GM19452 (cell line): Measurements from ENCODE around the gene RABL3.
"Not testable (repeated sequence)": the region's sequence is repeated elsewhere in the genome, so short reads cannot be mapped to it uniquely, and the experiment has no call there.

Experiments
- ATAC-seq: cut with Tn5 transposase; IDR thresholded peaks from one replicate; pipeline ENCODE4 v1.9.1; 2021; ENCODE audit not compliant: unreplicated experiment

The RABL3 gene

DNA sequence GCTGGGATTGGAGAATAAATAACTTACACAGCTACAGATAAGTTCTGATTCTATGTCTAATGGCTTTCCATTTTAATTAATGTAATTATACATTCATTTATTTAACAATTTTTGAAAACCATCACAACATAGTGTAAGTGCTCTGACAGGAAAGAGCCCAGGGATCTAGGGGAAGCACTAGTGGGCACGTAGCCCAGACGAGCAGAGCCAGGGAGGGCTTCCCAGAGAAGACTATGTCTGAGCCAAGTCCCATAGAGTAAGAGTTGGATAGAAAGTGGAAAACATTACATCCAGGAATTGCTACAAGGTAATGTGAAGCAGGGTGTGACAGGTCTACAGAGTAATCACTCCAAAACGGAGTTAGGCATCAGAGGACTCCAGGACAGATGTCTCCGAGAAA is 57.4 kb downstream of the RABL3 start:
- no peak for ATAC-seq

DNA sequence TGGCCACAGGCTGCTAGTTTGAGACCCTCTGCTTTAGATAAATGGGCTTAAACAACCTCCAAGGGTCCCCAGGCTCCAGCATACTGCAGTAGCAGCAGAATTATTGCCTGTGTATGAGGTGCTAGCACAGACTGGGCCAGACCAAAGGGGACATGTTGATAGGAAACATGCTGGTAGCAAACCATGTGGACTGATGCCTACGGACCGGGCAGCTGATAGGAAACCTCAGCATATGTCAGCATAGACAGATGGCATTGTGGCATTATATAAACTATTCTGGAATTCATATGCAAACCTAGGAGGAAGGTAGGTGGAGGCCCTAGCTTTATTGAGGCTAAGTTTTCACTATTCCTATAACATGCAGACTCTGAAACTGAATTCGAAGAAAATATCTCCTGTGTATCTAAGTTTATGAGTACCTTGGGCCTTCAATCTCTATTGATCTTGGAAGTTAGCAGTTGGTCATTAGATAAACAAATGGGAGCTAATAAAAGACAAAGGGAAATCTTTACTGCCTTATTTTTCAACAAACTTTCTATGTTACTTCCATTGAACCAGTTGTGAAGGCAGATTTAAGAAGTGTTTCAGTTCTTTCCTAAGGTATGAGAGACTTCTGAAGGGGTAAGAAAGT is 58.5 kb downstream of the RABL3 start:
- ATAC-seq = no peak

DNA sequence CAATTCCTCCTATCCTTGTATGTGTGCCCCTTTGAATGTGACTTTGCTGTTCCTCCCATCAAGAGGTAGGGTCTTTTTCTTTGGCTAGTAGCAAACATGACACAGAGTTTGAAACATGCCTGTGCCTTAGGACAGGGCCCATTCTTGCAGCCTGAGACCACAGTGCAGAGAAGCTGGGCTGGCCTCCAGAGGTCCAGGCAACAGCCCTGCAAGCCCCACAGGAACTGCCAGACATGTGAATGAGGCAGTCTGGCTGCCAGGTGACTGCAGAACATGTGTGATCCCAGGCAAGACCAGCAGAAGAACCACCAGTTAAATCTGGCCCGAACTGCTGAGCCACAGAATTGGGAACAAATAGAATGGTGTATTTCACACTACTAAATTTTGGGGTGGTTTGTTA is 59.1 kb downstream of the RABL3 start:
- no peak for ATAC-seq

DNA sequence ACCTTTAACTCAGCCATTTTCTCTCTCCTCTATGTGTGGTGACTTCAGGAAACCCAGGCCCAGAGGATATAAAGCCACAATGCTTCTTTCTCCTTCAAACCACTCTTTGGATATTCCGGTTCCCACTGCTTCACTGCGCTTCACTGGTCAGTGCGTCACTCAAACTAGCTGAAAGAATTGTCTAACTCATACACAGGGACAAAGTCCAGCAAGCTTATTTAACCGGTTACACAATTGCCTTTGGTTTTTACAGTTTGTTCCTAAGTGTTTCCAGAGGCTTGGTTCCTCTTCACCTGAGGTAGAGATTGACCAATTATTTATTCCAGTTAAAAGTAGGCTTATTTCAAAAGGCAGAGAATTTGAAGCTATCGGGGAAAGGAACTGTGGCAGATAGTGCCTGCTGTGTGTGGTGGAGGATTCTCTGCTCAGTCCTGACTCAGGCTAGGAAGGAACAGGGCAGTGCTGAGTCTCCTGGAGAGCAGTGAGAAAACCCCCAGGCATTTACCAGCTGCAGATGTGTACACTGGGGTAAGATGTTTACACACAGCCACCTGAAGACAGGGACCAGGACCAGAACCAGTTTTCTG is 60.1 kb downstream of the RABL3 start, which contains the start of gene HGD:
TSS of gene HGD (minus strand) at position 145 of the 587 bp plus-strand sequence. CDS start at position 17, 128 bp downstream.
- ATAC-seq = no peak

DNA sequence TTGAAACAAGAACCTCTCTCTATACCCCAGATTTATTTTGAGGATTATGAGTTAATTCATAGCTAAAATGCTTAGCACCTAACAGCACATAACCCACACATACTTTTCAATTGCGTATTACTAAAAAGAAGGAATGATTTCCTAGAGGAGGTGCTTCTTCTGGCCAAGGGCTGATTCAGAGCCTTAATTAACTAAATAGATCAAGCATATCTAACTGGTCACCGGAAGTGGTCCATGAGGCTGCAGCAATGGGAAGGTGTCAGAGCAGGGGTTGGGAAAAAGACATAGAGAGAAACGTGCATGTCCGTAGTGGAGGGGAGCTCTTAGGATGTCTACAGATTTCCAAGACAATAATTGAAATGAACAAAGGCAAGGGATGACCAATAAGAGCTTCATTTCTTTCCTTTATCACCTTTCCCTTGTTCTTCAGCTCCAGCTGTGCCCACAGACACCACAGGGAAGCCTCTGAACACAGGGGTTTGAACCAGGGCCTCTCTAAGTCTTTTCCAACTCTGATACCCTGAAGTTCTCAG is 60.7 kb downstream of the RABL3 start:
- ATAC-seq = no peak

DNA sequence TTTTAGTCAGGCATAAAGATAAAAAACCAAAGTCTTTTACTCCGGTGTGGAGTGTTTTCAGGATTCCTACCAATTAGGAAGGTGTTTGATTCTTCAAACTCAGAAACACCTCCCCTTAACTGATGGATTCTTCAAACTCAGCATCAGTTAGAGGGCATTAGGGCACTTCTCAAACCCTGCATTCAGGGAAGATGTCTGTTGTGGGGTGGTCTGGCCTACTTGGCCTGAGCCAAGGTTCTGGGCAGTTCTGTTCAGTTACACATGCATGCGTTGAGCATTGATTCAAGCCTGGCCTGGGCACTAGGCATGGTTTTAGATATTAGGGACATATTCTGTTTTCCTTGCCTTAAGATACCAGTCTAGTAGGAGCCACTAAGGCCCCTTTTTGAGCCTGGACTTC is 61.3 kb downstream of the RABL3 start:
- ATAC-seq = no peak

DNA sequence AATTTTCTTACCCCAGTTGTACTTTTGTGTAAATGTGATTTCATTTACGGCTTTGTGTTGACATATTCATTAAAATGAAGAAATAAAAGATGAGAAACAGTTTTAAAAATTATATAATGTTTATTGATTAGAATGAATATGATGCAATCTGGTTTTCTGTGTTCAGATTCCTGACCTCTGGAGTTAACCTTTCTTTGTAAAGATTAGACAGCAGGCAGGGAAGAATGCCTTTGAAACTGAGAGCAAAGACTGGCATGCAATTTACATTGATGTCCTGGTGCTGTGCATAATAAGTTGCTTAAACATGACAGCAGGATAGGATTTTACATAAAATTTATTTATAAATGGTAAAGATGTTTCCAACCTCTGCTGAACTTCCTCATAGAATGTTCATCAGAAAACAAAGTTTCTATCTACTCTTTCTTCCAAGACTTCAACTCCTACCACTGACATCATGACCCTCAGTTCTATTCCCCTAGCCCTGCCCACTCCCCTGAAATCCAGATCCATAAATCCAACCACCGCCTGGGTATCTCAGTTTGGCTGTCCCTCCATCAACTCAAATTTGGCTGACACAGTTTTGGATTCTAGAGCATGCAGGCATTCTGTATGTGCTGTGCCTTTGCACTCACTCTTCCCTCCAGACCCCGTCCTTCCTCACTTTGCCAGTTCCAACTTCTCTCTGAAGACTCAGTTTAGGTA is 62.0 kb downstream of the RABL3 start:
- ATAC-seq = no peak

DNA sequence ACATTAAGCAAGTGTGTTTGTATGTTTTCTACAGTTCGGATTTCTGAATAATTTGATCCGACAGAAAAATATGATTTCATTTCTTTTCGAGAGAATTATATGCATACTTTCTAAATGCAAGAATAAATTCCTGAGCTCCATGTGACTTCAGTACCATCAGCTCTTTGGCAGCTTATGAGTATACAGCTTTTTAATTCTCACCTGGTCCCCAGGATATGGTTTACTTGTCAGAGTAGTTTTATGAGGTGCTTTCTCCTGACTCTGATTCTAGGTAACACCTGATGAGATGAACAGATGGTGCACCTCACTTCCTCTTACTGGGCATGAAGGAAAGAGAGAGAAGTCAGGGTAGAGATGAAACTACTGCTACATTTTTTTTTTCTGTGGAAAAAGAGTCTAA is 63.3 kb downstream of the RABL3 start:
- peak; percentile 44 for ATAC-seq

DNA sequence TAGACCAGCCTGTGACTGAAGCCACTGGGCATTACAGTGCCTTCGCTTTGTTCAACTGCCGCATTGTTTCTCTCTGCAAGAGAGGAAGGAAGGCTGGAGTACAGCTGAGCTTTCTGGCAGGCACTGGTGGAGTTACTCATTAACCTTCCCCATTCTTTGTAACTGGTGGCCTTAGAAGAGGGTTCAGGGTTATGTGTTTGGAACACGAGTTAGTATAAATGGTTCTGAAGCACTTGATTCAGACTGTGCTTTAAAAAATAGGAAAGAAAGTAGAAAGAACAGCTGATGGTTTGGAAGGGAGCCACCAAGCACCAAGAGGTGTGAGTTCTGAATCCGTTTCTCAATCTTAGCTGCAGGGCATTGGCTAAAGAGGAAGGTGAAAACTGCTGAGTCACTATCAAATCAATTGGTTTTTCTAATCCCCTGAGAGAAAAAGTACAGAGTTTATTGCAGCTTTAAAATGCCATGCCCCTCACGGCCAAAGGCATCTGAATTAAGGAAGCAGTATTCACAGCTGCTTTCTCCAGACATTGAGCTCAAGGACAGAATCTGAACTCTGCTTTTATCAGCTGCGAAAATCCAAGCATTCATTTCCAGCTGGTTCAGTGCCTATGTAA is 63.9 kb downstream of the RABL3 start:
- ATAC-seq = peak; percentile 93

DNA sequence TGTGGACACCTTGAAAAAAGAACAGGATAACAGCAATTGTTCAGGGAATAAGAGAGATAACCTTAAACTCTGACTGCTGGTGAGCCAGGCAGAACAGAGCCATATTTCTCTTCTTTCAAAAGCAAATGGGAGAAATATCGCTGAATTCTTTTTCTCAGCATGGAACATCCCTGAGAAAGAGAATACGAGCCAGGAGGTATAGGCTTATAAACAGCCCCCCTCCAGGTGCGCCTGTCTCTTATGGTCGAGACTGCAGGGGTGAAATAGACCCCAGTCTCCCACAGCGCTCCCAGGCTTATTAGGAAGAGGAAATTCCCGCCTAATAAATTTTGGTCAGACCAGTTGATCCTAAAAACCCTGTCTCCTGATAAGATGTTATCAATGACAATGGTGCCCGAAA is 65.1 kb downstream of the RABL3 start:
- ATAC-seq = not testable (repeated sequence)

DNA sequence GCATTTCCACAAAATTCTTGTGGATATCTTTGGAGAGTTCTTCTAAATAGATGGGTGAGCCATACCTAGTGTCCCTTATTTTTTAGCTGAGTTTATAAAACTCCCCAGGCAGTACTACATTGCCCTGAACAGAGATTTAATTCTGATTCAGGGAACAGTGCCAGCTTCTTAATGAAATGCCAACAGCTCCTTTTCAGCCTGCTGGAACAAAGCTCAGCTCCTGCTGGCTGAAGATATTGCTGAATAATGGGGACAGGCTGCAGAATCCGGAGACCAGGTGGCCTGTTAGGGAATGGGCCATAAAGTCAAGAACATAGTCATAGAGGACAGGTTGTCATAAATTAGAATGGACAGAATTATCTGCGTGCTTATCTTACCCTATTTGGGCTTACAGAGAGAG is 69.2 kb downstream of the RABL3 start:
- ATAC-seq = no peak

DNA sequence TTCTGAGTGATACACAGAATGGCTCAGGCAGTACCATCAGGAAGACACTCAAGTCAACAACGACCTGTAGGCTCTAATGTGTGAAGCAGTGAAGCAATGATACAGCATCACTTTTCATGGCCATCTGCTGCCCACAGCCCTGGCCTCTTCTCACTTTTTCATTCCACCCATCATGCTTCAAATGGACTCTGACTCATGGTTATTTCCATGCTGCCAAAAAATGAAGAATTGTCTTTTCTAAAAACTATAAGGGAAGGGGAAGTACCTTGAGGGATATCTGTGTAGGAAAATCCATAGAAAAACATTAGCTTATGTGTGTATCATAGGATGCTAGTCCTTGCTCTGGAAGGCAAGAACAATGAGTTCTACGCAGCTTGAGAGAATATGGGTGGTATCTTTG is 71.7 kb downstream of the RABL3 start:
- ATAC-seq = no peak

DNA sequence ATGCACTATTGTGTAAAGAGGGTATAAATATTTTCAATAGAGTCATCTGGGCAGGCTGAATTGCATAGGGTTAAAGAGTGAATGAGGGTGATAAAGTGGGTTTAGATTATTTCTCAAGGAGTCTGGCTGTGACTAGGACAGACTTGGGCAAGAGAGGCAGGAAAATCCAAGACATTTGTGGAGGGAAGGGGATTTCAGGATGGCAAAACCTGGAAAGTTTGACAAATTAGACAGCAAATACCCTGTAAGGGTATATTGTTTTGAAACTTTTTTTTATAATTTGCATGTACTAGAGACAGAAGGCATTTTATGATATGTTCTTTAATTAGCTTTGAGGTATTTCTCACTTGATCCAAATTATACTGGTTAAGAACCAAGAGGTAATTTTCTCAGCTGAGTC is 77.4 kb downstream of the RABL3 start:
- ATAC-seq = no peak

DNA sequence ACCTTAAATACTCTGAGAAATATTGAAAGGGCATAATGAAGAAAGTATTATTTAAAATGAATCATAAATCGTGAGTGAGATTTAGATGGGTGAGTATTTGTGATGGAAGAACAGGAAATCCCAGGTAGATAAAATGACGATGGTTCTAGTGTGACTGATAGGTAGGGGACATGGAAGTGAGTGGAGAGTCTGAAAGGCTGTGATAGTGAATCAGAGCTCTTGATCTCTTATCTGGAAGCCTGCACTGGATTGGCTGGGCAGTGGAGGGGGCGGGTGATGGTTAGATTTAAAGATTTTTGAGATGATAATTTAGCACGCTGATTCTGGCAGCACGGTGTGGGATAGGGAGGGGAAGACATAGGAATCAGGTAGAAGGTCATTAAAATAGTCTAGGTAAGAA is 80.4 kb downstream of the RABL3 start:
- ATAC-seq = no peak

DNA sequence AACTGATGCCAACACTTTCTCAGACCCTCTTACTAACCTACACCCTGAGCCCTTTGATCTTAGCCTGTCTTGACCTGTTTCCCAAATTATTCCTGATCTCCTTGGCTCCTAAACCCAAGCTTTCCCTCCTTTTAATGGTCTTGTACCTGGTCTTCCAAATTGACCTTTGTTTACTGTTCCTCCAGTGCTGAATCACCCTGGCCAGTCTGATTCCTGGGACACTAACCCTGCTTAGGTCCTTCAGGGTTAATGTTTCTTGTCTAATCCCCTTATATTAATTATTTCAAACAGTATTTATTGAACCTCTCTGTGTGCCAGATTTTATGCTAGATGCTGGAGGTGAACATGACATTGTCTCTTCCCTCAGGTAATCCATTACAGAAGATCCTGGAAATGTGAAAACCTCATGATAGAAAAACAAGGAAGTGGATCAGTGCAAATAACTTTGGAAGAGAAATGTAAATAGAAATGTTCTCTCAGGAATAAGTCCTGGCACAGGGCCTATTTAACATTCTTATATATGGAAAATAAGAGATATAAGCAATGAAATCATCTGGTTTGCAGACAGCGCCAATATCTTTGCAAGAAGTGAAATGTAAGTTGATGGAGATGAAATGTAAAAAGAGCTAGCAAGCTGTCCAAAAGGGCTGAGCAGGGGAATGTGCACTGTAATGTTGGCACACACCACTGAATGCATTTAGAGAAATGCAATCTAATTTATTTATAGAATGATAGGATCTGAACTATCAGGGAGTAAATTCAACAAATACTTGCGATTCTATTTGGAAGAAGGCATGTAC is 81.0 kb downstream of the RABL3 start:
- ATAC-seq = no peak

DNA sequence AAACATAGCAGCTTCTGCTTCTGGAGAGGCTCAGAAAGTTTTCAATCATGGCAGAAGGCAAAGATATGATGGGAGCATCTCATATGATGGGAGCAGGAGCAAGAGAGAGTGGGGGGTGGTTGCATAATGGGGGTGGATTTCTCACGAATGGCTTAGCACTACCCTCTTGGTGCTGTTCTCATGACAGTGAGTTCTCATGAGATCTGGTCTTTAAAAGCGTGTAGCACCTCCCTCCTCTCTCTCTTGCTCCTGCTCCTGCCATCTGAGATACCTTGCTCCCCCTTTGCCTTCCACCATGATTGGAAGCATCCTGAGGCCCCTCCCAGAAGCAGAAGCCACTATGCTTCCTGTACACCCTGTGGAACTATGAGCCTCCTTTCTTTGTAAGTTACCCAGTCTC is 82.5 kb downstream of the RABL3 start:
- ATAC-seq = no peak

DNA sequence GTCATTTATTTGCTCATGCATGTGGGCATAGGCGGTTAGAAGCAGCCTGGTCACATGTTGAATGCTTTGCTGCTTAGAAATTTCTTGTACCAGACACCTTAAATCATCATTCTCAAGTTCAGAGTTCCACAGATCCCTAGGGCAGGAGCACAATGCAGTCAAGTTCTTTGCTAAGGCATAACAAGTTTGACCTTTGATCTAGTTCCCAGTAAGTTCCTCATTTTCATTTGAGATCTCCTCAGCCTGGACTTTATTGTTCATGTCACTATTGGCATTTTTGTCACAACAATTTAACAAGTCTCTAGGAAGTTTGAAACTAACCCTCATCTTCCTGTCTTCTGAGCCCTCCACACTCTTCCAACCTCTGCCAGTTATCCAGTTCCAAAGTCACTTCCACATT is 83.0 kb downstream of the RABL3 start:
- ATAC-seq = no peak

DNA sequence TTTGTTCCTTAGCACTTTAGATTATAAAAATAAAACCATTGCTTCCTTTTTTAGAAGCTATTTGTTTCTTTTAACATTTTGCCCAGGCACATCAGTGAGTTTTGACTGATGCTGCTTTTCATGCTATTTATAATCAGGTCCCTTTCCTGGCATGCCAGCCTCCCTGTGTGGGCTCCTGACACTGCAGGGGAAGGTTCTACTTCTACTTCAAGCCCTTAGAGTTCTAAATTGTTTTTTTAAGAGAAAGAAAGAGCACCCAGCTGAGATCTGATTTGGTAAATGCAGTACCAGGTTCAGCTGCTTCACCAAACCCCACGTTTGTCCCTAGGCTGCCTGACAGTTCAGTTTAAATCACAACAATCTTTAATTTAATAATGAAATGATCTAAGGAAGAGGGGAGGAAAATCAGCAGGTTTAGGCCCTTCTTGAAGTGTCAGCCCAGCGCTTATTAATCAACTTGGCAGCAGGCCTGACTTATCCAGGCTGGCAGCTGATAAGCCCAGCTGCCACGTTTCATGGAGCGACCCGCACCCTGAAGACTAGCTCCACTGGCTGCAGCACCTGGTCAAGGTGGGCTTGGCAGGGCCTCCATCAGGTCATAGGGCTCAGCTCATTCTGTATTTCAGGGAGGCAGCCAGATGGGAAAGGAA is 89.3 kb downstream of the RABL3 start:
- ATAC-seq = no peak

DNA sequence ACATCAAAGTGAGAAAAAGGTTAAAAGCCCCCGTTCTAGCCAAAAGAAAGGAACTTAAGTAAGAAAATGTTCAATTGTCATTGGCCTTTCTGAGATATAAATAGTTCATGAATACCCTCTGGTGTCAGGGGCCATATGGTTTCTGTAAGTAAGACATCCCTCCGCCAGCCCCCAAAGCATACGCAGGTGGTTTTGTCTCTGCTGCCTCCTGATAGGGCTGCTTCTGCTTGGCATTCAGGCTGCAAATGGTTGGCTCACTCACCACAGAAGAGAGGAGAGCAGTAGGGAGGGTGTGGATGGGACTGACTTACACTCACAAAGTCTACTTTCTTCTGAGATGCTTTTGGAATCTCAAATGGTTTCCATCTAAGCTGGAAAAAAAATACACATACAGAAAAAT is 90.0 kb downstream of the RABL3 start:
- no peak for ATAC-seq

DNA sequence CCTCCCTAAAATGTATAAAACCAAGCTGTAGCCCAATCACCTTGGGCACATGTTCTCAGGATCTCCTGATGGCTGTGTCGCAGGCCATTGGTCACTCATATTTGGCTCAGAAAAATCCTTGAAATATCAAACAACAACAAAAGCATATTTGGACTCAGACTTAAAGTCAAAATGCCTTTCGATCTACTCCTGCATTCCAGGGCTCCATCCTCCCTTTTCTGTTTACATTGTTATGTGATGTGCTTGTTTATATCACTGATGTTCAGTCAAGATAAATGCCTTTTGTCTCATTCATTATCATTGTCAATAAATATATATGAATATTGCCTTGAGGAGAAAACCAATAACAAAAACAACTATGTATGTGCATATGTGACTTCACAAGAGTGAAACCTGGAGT is 92.0 kb downstream of the RABL3 start:
- no peak for ATAC-seq
